Stimulated activated CD4-positive, alpha-beta T cell treated with anti-CD3 and anti-CD28 coated beads, Interleukin-2, amount 100 ng/mL, for 48 hours (primary cell): ENCODE measurements around the gene RBM34.
A peak's percentile ranks its signal among the peaks of the same experiment; 100 is the strongest.
"Not testable (repeated sequence)": the region's sequence is repeated elsewhere in the genome, so short reads cannot be mapped to it uniquely, and the experiment has no call there.

Experiments
- DNase-seq, 2 donors: peaks; one replicate each; pipeline ENCODE4 v3.0.0-alpha.2; 2020

Gene RBM34

GRCh38 chr1:235111107-235111506 is 49.9 kb downstream of the RBM34 start:
- DNase-seq, result no peak

GRCh38 chr1:235108876-235109275 is 52.2 kb downstream of the RBM34 start:
- no peak for DNase-seq

GRCh38 chr1:235108185-235108593 is 52.9 kb downstream of the RBM34 start:
- no peak for DNase-seq

DNA sequence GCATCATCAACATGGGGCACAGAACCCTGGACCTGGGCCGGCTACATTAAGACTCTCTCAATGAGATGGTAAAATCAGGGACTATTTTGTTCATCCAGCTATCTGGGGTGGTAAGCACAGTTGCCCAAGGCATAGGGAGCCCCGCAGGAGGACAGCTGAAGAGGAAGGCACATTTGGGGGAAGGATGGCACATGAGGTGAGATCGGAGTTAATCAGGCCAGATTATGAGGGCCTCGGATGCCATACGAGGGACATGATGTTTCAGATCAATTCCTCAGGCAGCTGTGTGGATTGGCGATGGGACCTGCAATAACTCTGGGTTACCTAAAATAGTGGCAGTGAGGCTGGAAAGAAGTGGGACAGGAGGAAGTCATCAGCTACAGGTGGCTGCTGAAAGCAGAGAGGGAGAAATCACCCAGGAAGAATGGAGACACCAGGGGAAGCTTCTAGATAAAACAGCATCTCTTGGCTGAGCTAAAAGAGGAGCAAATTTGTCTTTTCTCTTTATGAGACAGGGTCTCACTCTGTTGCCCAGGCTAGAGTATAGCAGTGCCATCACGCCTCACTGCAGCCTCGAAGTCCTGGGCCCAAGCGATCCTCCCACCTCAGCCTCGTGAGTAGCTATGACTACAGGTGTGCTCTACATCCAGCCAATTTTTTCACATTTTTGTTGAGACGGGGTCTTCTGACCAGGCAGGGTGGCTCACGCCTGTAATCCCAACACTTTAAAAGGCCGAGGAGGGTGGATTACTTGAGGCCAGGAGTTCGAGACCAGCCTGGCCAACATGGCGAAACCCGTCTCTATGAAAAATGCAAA is 53.5 kb downstream of the RBM34 start:
- DNase-seq, result no peak

DNA sequence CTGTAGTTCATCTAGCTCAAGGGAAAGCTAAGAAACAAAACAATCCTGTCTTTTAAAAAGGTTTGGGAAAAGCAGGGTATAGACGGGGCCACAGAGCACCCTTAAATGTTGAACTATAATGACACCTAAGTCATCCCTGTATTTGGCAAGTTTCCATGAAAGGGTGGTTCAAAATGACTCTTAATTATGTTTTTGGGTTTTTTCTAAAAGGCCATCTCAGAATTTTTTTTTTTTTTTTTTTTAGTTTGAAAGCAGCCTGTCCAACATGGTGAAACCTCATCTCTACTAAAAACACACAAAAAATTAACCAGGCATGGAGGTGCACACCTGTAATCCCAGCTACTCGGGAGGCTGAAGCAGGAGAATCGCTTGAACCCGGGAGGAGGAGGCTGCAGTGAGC is 54.6 kb downstream of the RBM34 start:
- DNase-seq, result no peak

GRCh38 chr1:235105051-235106043 is 55.7 kb downstream of the RBM34 start:
- no peak for DNase-seq

GRCh38 chr1:235102993-235103411 is 58.0 kb downstream of the RBM34 start:
- no peak for DNase-seq

- no peak for DNase-seq
These were observed 58.8 kb downstream of the RBM34 start for GRCh38 chr1:235102259-235102582.

- DNase-seq, result no peak
These were observed 59.3 kb downstream of the RBM34 start for GRCh38 chr1:235101558-235102258.

DNA sequence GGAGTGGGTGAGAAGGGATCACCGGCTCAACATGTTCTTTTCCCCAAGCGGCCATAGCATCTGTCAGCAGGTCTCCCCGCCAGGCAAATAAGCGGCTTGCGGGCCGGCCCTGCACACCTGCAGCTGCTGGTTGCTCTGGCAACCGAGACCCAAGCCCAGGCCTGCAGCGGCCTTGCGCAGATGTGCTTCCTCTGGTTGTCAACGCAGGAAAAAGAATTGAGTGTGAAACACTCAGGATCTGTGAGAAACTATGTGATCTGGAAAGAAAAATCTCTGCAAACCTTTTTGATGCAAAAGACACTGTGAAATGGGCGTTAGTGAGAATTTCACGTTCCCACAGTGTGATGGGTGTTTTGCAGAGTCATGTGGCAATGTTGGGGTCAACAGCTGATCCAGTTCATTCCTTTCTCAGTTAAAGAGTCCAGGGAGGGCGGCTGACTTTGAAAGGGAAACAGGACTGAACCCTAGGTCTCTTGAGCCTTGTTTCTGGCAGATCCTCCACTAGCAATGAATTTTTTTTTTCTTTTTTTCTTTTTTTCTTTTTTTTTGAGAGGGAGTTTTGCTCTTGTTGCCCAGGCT is 60.8 kb downstream of the RBM34 start:
- DNase-seq, result no peak

DNA sequence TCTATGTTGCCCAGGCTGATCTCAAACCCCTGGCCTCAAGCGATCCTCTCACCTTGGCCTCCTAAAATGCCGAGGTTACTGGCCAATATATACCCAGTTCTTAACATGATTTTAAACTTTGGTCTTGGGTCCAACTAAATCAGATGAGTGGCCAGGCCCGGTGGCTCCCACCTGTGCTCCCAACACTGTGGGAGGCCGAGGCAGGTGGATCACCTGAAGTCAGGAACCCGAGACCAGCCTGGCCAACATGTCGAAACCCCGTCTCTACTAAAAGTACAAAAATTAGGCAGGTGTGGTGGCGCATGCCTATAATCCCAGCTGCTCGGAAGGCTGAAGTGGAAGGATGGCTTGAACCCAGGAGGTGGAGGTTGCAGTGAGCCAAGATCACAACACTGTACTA is 62.1 kb downstream of the RBM34 start:
- no peak for DNase-seq

DNA sequence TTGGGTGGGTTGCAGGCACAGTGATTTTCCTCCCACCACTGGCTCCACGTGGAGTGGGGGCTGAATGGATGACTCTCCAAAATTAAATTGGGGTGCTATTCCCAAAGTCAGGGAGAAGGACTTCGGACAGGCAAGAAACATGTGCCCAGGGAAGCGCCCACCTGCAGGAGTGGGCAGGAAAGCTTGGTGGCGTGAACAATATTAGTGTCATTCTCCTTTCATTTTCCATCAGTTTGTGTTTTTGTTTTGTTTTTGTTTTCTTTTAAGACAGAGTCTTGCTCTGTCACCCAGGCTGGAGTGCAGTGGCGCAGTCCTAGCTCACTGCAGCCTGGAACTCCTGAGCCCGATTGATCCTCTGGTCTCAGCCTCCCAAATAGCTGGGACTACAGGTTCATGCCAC is 62.5 kb downstream of the RBM34 start:
- no peak for DNase-seq

GRCh38 chr1:235097501-235097900 is 63.5 kb downstream of the RBM34 start:
- not testable (repeated sequence) for DNase-seq

GRCh38 chr1:235095938-235096562 is 65.0 kb downstream of the RBM34 start:
- no peak for DNase-seq

- DNase-seq, result peak; percentile 82 to 86
These were observed 67.1 kb downstream of the RBM34 start for GRCh38 chr1:235093696-235094592.

DNA sequence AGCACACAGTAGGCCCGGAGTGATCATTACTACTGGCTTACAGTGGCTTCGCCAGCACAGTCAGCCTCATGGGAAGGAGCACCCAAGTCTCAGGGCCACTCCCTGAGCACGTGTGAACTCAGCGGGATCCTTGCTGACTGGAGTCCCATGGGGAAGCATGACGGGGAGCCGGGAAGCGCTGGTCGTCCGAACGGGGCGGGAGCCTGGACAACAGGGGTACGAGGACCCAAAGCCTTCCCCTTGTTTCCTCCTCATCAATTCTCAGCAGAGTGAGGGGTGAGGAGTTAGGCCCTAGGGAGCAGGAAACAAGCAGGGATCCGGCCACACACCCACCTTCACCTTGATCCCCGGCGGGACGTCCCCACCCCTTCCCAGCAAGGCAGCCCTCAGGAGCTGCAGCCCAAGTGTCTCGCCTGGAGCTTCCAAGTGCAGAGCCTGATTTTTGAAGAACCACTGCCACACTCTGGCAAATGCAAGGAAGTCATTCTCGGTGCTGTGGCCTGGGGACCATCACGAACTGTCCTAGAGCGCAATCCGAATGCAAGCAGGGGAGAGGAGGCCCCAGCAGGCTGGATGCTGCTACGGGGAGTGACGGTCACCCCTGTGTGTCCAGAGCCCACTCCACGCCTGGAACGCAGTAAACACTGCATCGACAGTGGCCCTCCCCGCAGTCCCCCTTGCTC is 67.9 kb downstream of the RBM34 start:
- DNase-seq, result no peak

DNA sequence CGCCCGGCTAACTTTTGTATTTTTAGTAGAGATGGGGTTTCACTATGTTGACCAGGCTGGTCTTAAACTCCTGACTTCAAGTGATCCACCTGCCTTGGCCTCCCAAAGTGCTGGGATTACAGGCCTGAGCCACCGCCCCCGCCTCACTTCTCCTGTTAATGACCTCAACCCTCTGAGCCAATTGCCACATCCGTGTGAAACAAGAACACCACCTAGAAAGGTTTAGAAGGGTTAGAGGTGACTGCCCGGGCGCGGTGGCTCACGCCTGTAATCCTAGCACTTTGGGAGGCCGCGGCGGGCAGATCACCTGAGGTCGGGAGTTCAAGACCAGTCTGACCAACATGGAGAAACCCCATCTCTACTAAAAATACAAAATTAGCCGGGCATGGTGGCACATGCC is 68.6 kb downstream of the RBM34 start:
- DNase-seq, result not testable (repeated sequence)

GRCh38 chr1:235092045-235092406 is 69.0 kb downstream of the RBM34 start:
- DNase-seq, result not testable (repeated sequence)

- DNase-seq, result not testable (repeated sequence)
These were observed 69.6 kb downstream of the RBM34 start for GRCh38 chr1:235091319-235092044.
